ENCODE measurements around the gene SSR3.

GRCh38 chr3:156599089-156599874 is 44.4 kb upstream of the SSR3 start:
- TF ChIP-seq CTCF (IDR thresholded peaks at IDR 0.05; ENCODE audit: low read depth, low read length, poor library complexity, severe bottlenecking) (no peak), EZH2phosphoT487 (IDR thresholded peaks at IDR 0.05; ENCODE audit: borderline replicate concordance, low read length) (no peak)

Measured in DOHH2 (cell line).